ENCODE data around the gene TRIM16.
"Not testable (repeated sequence)": the region's sequence is repeated elsewhere in the genome, so short reads cannot be mapped to it uniquely, and the experiment has no call there.

- TF ChIP-seq CTCF (IDR thresholded peaks at IDR 0.05; ENCODE audit: low read length); EZH2 (IDR thresholded peaks at IDR 0.05; ENCODE audit: borderline replicate concordance, low read length): not testable (repeated sequence)
These were observed 15.4 kb upstream of the TRIM16 start, which contains the start of gene ZNF286A for GRCh38 chr17:15699413-15699924.

Measured in OCI-LY1 (cell line).